Upper lobe of right lung (tissue), 1 donor: Measurements from ENCODE around the gene ARPP19. TPM values are rescaled to one million over a fixed set of nuclear protein-coding genes. Genes with fewer than 3 reads are reported as not detected.

ENCODE experiments used
- ATAC-seq: fragments of 200-7000 bp; cut with Tn5 transposase; one replicate; pipeline ENCODE4 v1.9.1; 2020; ENCODE audit warnings: mild to moderate bottlenecking, moderate library complexity
- DNase-seq: peaks from one replicate; pipeline ENCODE4 v3.0.0-alpha.2; 2020
- H3K27ac ChIP-seq: fragments of 200-600 bp; one replicate; pipeline ENCODE4 v1.8.0; 2022
- H3K27me3 ChIP-seq: fragments of 200-600 bp; one replicate; pipeline ENCODE4 v1.8.0; 2022; ENCODE audit warnings: mild to moderate bottlenecking
- H3K36me3 ChIP-seq: fragments of 200-600 bp; one replicate; pipeline ENCODE4 v1.8.0; 2022
- H3K4me1 ChIP-seq: fragments of 200-600 bp; one replicate; pipeline ENCODE4 v1.8.0; 2022
- H3K4me3 ChIP-seq: fragments of 200-600 bp; one replicate; pipeline ENCODE4 v1.8.0; 2022; ENCODE audit warnings: mild to moderate bottlenecking
- H3K9me3 ChIP-seq: fragments of 200-600 bp; one replicate; pipeline ENCODE4 v1.8.0; 2022
- intact Hi-C: fragments of 100-400 bp; cut with DNase I; formaldehyde crosslinking; loops from one replicate; pipeline ENCODE4 v1.11.0; 2022
- total RNA-seq: library from RNA; stranded (reverse); fragmentation: NEBNext Ultra II Directional; extraction: Animal tissue kit (Norgen Biotek cat#: 25700); gene quantifications from one replicate; pipeline ENCODE4 v1.2.1, GENCODE V29; 2021
- TF ChIP-seq, protein P1 (sequence below): fragments of 200-600 bp; IDR thresholded peaks from one replicate; pipeline ENCODE4 v1.8.0; 2022; ENCODE audit warnings: antibody characterized with exemption
- donor health status: DM: no; HTN: yes; CAD: no; lungs with severe emphysema.

The ARPP19 gene
- total RNA-seq, 1 donor from 2014 or later, result 156 TPM

DNA sequence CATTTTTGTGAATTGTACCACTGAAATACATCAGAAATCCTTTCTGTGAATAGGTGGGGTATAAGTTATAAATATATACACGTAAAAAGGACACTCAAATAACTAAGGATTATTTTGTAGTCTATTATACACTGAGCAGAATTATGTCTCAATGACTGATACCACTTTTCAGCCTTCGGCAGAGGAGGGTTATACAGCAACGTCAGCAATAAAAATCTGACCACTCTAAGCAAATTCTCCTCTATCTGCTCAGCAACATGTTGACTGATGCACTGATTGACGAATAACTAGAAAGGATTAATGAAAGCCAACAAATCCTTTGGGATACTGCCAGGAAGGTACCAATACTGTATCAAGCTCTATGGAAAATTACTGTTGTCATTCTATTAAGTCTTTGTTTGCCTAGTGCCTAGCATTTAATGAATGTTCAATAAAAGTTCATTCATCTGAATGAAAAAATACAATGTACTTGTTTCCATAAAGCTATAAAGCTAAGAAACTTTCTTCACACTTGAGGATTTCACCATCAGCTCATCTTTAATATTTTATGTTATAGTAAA lies 5.2 kb downstream of the ARPP19 start:
- DNase-seq, result no peak
- intact Hi-C loops, result no loop called here

GRCh38 chr15:52559575-52559974 lies 9.3 kb downstream of the ARPP19 start:
- Histone ChIP-seq H3K4me1 (peaks cover 39% of the 10 kb centered on the region), H3K36me3 (peaks cover 21% of the 10 kb centered on the region), H3K9me3 (no peaks in the 10 kb centered on the region), H3K27me3 (no peaks in the 10 kb centered on the region), H3K4me3 (no peak overlapping the region), H3K27ac (no peak overlapping the region)
- TF ChIP-seq, protein P1, sequence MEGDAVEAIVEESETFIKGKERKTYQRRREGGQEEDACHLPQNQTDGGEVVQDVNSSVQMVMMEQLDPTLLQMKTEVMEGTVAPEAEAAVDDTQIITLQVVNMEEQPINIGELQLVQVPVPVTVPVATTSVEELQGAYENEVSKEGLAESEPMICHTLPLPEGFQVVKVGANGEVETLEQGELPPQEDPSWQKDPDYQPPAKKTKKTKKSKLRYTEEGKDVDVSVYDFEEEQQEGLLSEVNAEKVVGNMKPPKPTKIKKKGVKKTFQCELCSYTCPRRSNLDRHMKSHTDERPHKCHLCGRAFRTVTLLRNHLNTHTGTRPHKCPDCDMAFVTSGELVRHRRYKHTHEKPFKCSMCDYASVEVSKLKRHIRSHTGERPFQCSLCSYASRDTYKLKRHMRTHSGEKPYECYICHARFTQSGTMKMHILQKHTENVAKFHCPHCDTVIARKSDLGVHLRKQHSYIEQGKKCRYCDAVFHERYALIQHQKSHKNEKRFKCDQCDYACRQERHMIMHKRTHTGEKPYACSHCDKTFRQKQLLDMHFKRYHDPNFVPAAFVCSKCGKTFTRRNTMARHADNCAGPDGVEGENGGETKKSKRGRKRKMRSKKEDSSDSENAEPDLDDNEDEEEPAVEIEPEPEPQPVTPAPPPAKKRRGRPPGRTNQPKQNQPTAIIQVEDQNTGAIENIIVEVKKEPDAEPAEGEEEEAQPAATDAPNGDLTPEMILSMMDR, result no peak
- ATAC-seq (no peak), DNase-seq (no peak)
- intact Hi-C loops, result no loop called here

More for the DNA sequence above, 5.2 kb downstream of the ARPP19 start:
- no peaks in the 10 kb centered on the region for H3K9me3 ChIP-seq
- H3K36me3 ChIP-seq, result peaks cover 4% of the 10 kb centered on the region
- H3K4me1 ChIP-seq, result peaks cover 57% of the 10 kb centered on the region
- ATAC-seq, result no peak
- H3K4me3 ChIP-seq, result no peak overlapping the region
- H3K27me3 ChIP-seq, result no peaks in the 10 kb centered on the region
- H3K27ac ChIP-seq, result no peak overlapping the region
- TF ChIP-seq, protein P1, result no peak

GRCh38 chr15:52559022-52559421 lies 9.8 kb downstream of the ARPP19 start:
- TF ChIP-seq, protein P1, result no peak
- ATAC-seq, result no peak
- intact Hi-C loops, result no loop called here

GRCh38 chr15:52558196-52558595 lies 10.6 kb downstream of the ARPP19 start:
- no peak overlapping the region for H3K27ac ChIP-seq
- H3K27me3 ChIP-seq, result no peaks in the 10 kb centered on the region
- H3K4me3 ChIP-seq, result no peak overlapping the region
- DNase-seq, result no peak
- peaks cover 28% of the 10 kb centered on the region for H3K4me1 ChIP-seq
- intact Hi-C loops, result no loop called here
- no peaks in the 10 kb centered on the region for H3K9me3 ChIP-seq
- H3K36me3 ChIP-seq, result peaks cover 21% of the 10 kb centered on the region
- peak; percentile 57 for ATAC-seq
- TF ChIP-seq, protein P1, result no peak

More at GRCh38 chr15:52559022-52559421, 9.8 kb downstream of the ARPP19 start:
- H3K9me3 ChIP-seq, result no peaks in the 10 kb centered on the region
- H3K36me3 ChIP-seq, result peaks cover 21% of the 10 kb centered on the region
- peaks cover 37% of the 10 kb centered on the region for H3K4me1 ChIP-seq
- DNase-seq, result no peak
- H3K27me3 ChIP-seq, result no peaks in the 10 kb centered on the region
- no peak overlapping the region for H3K4me3 ChIP-seq
- H3K27ac ChIP-seq, result no peak overlapping the region

- H3K4me3 ChIP-seq, result no peak overlapping the region
- DNase-seq, result no peak
- no peak for ATAC-seq
- peaks cover 27% of the 10 kb centered on the region for H3K4me1 ChIP-seq
- H3K27ac ChIP-seq, result no peak overlapping the region
- no peaks in the 10 kb centered on the region for H3K27me3 ChIP-seq
- H3K36me3 ChIP-seq, result peaks cover 21% of the 10 kb centered on the region
- H3K9me3 ChIP-seq, result no peaks in the 10 kb centered on the region
- TF ChIP-seq, protein P1, result no peak
- intact Hi-C loops, result no loop called here
Observed at GRCh38 chr15:52557274-52557641, 11.6 kb downstream of the ARPP19 start.
